ENCODE measurements around the gene MED12.

GRCh38 chrX:71159335-71159734, 40.9 kb downstream of the MED12 start:
- TF ChIP-seq, protein P1, sequence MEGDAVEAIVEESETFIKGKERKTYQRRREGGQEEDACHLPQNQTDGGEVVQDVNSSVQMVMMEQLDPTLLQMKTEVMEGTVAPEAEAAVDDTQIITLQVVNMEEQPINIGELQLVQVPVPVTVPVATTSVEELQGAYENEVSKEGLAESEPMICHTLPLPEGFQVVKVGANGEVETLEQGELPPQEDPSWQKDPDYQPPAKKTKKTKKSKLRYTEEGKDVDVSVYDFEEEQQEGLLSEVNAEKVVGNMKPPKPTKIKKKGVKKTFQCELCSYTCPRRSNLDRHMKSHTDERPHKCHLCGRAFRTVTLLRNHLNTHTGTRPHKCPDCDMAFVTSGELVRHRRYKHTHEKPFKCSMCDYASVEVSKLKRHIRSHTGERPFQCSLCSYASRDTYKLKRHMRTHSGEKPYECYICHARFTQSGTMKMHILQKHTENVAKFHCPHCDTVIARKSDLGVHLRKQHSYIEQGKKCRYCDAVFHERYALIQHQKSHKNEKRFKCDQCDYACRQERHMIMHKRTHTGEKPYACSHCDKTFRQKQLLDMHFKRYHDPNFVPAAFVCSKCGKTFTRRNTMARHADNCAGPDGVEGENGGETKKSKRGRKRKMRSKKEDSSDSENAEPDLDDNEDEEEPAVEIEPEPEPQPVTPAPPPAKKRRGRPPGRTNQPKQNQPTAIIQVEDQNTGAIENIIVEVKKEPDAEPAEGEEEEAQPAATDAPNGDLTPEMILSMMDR (conservative IDR thresholded peaks at IDR 0.05; ENCODE audit: low read depth, low read length): no peak
- no peak for TF ChIP-seq EZH2 (IDR thresholded peaks at IDR 0.05; ENCODE audit: borderline replicate concordance, low read depth, low read length, poor library complexity, severe bottlenecking)

Measured in A673 (cell line).